Forelimb muscle (tissue), 1 donor: ENCODE results near the gene SLC22A1. TPM values are rescaled to one million over a fixed set of nuclear protein-coding genes. Genes with fewer than 3 reads are reported as not detected.
"Not testable (repeated sequence)": the region's sequence is repeated elsewhere in the genome, so short reads cannot be mapped to it uniquely, and the experiment has no call there.

Source experiments
- DNase-seq: peaks from one replicate; pipeline ENCODE4 v3.0.0-alpha.2; 2013; ENCODE audit warnings: low read depth
- polyA plus RNA-seq: library from polyadenylated mRNA; unstranded; fragments of 120-200 nt; gene quantifications from one replicate; pipeline ENCODE4 v1.2.1, GENCODE V29; 2013; ENCODE audit not compliant: insufficient read length

Gene SLC22A1
- 0.85 TPM for polyA plus RNA-seq

GRCh38 chr6:160121558-160121957 lies at the start of gene SLC22A1:
TSS of gene SLC22A1 (plus strand) at chr6:160121815. CDS start at chr6:160121936, 121 bp downstream.
- DNase-seq, result no peak

- no peak for DNase-seq
Measured at GRCh38 chr6:160073272-160073671, 48.3 kb upstream of the SLC22A1 start.

DNA sequence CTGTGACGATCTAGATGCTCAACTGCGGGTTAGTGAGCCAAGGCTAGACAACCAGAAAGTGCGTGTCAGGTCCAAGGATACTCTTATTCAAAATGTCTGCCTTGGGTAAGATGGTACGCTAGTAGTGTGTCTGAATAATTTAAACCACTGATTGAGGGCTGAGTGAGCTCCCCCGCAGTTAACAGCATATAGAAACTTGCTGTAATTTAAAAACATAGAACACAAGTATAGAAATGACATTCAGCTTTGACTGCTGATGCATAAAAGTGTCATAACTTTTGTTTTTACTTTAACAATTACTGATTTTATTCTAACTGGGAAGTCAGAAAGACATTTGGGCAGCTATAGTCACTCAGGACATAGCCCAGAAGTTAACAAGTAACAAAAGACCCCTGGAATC lies 45.6 kb upstream of the SLC22A1 start:
- no peak for DNase-seq

DNA sequence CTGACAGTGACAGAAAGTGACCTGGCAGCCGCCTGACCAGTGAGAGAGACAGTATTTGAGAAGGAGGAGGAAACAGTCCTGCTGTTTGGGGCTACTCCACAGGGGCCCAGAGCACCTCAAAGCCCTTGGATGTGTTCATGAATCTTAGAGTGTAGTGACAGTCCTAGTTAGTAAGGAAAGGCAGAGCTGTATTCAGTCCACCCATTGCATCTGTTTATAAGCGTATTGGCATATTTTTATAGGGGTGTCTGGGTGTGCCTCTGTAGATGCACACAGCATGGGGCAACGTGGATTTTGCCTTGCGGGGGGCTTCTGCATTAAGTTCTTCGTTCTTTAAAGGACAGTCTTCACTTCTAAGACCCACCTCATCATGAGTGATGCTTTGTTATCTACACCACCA lies 44.6 kb upstream of the SLC22A1 start:
- no peak for DNase-seq

GRCh38 chr6:160077526-160077925 lies 44.1 kb upstream of the SLC22A1 start:
- DNase-seq, result no peak

DNA sequence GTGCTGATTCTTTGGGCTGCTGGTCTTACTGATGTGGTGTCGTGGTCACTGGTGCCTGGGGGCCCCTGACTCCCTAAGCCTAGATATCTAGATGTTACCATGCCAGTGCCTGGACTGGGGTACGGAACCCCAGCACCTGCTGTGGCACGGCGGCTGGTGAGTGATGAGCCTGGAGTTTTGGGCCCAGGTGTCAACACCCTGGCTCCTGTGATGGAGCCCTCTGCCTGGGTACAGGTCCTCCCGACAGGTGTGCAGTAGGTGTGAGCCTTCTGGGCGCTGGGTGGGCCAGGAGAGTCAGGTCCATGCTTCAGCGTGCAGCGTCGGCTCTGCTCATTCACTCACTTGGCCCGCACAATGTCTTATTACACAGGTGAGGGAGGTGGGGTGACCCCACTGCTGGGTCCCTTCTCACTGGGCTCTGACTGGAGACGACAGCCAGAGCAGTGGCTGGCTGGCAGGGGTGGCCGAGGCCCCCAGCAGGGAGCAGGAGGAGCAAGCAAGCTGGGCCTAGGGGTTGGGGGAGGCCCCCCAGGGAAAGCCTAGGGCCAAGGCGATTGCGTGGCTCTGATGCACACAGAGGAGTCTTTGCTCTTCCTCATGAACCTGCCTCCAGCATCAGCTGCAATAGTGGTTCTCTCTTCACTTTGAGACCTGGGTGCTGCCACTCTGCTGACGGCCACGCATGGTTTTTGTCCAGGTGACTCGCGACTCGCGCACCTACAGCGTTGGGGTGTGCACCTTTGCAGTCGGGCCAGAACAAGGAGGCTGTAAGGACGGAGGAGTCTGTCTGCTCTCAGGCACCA lies 42.5 kb upstream of the SLC22A1 start:
- no peak for DNase-seq

GRCh38 chr6:160079686-160080043 lies 42.0 kb upstream of the SLC22A1 start:
- no peak for DNase-seq

GRCh38 chr6:160080097-160080496 lies 41.5 kb upstream of the SLC22A1 start:
- DNase-seq, result no peak

DNA sequence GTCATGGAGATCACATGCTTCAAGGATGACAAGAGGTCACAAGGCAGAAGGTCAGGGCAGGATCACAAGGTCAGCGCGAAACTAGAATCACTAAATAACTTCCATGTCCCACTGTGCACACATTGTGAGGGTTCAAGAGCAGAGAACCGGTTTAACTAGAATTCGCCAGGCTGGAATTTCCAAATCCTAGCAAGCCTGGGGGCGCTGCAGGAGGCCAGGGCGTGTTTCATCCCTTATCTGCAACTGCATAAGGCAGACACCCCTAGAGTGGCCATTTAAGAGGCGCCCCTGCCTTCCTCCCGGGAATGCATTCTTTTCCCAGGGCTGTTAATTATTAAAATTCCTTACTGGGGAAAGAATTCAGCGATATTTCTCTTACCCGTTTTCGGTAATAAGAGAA lies 40.2 kb upstream of the SLC22A1 start:
- no peak for DNase-seq

DNA sequence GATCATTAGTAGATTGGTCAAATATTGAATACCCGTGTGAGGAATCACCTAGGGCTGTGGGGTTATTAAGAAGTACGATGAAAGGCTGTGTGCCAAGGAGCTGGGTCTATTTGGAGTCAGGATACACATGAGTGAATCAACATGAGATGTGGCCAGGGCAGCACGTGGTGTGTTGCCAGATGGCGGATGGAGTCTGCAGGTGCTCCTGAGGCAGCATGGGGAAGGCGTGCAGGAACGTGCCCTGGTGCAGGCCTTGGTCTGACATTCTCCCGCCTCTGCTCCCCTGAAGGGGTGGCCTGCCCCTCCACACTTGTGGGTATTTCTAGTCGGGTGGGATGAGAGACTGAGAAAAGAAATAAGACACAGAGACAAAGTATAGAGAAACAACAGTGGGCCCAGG lies 39.0 kb upstream of the SLC22A1 start:
- DNase-seq, result no peak

GRCh38 chr6:160084198-160084776 lies 37.3 kb upstream of the SLC22A1 start:
- no peak for DNase-seq

GRCh38 chr6:160085226-160085625 lies 36.4 kb upstream of the SLC22A1 start:
- no peak for DNase-seq

GRCh38 chr6:160085713-160086505 lies 35.7 kb upstream of the SLC22A1 start:
- DNase-seq, result no peak

DNA sequence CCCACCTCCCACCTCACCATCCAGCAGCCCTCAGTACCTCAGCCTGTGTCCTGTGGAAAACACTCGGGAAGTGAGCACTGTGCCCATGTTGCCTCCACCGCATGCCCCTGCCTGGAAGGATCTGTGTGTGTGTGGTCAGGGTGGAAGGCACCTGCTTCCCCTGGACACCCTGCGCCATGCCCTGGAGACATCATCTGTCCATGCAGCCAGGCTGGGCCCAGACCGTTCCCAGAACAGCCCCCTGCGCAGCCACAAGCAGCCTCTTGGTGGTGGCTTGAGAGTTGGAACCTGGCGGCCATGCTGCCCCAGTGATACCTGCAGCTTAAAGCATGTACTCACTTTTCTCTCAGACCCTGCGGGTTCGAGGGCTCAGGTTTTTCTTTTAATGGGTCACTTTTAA lies 34.9 kb upstream of the SLC22A1 start:
- DNase-seq, result no peak

GRCh38 chr6:160088069-160088783 lies 33.4 kb upstream of the SLC22A1 start:
- peak; percentile 60 for DNase-seq

- DNase-seq, result peak; percentile 16
Measured at GRCh38 chr6:160088784-160089533, 32.7 kb upstream of the SLC22A1 start.

GRCh38 chr6:160089534-160089897 lies 32.1 kb upstream of the SLC22A1 start:
- DNase-seq, result no peak

- not testable (repeated sequence) for DNase-seq
Measured at GRCh38 chr6:160090442-160091239, 31.0 kb upstream of the SLC22A1 start.

DNA sequence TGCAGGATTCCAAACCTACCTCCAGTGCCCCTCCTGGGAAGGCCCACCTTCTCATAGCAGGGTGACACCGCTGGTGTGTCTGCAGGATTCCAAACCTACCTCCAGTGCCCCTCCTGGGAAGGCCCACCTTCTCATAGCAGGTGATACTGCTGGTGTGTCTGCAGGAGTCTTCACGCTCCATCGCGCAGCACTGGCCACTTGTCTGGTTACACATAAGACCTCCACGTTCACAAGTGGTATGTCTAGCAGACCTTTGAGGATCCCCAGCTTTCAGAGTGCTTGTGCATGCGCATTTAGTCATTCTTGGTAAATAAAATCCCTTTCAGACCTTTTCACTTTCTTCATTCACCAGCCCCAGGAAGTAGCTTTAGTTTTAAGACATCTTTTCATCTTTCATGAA lies 29.4 kb upstream of the SLC22A1 start:
- not testable (repeated sequence) for DNase-seq

- no peak for DNase-seq
Measured at GRCh38 chr6:160092602-160093001, 29.0 kb upstream of the SLC22A1 start.
